NCI-H2196 (cell line): ENCODE data around the gene ARHGAP35.

ENCODE experiments used
- DNase-seq: peaks from one replicate; lab custom pipeline; 2025; ENCODE audit not compliant: unreplicated experiment; lab: John Stamatoyannopoulos, UW

The ARHGAP35 gene

DNA sequence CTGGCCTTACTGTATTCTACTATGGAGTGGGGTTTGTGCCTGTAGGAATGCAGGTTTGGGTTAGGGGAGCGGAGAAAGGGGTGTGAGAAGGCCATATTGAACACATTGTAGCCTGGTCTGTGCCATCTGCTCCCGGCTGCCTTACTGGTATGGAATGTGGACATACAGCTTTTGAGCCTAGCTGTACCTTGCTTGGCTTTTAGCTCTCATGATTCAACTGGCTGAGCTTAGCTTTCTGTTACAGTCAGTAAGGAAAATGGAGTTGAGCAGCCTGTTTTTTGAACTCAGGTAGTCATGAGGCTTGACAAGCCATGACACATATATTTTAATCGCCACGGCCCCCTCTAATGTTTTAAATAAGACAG is 41.6 kb downstream of the ARHGAP35 start:
- DNase-seq, result no peak

DNA sequence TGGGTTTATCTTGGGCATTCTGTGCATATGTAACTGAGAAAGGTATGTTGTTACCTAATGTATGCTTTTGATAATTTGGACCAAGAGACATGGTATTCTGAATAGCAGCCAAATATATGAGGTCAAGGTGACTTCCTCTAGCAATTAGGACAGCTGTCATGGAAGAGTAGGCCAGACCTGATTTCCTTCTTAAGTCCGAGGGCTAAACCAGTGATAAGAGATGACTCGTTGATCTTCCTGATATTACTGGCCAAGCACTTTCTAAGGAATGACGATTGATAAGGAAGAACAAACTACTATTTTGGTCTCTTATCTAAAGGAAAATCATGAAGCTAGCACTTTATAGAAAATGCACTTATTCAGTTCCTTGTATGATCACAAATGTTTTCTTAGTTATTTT is 42.7 kb downstream of the ARHGAP35 start:
- no peak for DNase-seq

DNA sequence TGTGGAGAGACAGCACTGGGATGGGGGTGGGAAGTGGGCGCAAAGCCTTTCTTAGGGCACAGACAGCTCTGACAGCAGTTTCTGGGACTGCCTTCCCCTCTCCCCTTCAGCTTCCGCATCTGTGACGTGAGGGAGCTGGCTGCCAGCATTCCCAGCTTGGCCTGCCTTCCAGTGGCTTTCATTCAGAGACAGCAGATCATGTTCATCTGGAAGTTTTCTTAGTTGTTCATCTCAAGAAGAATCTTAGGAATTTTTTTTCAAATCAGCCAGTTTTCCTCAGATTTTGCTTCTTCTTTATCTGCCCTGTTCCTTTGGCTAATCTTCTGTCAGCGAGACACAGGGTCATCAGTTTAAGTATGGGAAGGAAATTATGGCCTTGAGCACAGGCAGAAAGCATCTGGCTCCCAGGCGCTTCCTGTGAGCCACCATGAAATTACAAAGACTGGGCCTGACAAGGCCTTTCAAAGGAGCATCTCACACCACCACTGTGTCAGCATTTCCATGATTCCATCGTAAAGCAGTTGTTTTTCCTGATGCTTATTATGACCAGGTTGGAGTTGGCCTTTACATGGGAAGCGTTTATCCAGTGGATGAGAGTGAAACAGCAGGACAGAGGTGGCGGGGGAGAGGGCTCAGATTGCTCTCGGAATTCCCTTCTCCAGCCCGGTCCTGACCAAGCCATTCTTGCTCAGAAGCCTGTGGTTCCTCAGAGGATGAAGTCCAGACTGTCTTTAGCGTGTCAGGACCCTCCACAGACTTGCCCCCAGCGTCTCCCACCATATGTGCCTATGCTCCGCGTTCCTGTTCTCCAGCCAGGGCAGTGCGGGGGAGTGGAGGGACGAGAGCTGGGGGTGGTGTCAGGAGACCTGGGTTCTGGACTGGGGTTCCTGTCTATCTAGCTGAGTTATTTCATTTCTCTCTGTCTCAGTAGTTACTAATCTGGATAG is 43.6 kb downstream of the ARHGAP35 start:
- no peak for DNase-seq

DNA sequence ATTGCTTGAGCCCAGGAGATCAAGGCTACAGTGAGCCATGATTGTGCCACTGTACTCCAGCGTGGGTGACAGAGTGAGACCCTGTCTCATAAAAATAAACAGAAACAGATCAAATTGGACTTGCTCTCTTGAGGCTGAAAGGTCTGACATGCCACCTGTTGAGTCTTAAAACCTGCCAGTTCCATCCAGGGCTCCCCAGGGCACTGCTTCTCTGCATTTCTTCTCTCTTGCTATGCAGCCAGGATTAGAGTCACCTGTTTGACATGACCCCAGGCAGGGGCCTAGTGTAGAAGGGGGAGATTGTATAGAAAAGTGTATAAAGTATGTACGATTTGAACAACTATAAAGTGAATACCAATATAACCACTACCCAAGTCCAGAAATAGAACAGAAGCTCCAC is 45.4 kb downstream of the ARHGAP35 start:
- no peak for DNase-seq

DNA sequence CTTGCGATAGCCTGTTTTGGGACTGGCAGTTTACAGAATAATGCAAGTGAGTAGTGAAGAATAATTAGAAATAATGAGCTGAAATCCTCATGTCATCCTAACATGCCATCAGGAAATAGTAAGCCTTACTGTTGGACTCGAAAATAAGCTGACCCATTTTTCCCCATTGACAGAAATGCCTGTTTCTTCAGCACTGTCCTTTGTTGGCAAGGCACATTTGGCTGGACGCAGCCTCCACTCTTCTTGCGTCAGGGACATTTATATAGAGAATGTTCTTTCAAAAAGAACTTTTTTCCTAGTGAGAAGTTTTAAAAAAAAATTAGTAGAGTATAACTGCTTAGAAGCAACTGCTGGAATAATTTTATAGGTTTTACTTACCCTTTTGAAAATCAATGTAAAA is 47.1 kb downstream of the ARHGAP35 start:
- DNase-seq, result no peak

DNA sequence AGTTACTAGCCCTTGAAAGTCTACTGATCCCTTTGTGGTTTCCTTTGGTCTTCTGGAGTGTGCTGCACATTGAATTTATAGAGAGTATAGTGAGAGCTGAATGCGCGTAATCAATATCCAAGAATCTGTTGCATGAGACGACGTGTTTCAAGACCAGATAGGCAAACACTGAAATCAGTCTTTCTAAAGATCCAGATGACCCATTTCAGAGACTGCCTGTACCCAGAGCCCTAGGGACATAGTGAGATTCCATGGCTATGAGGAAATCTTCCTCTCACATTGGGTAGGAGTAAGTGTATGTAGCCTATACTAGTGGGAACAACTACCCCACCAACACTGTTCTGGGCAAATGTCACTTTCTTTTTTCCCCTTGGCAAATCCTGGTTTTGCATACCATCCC is 48.6 kb downstream of the ARHGAP35 start:
- DNase-seq, result no peak
